Endothelial cell of hepatic sinusoid (primary cell): ENCODE data around the gene RBM5.

ENCODE experiments used
- in situ Hi-C: cut with HindIII; loops from 2 replicates; pipeline ENCODE4 v1.10.0; 2017; ENCODE audit warnings: low sequenced_read_pairs

The RBM5 gene

GRCh38 chr3:50137531-50137930 is 48.8 kb downstream of the RBM5 start:
- in situ Hi-C loops, result no loop called here

- in situ Hi-C loops, result no loop called here
Measured at GRCh38 chr3:50138266-50139200, 49.8 kb downstream of the RBM5 start.

- in situ Hi-C loops, result no loop called here
Measured at GRCh38 chr3:50139308-50139707, 50.6 kb downstream of the RBM5 start.

GRCh38 chr3:50139718-50140423 is 51.2 kb downstream of the RBM5 start:
- in situ Hi-C loops, result no loop called here

- in situ Hi-C loops, result no loop called here
Measured at GRCh38 chr3:50140990-50141389, 52.3 kb downstream of the RBM5 start.

- in situ Hi-C loops, result no loop called here
Measured at GRCh38 chr3:50146316-50146901, 57.7 kb downstream of the RBM5 start.

GRCh38 chr3:50147016-50147415 is 58.3 kb downstream of the RBM5 start:
- in situ Hi-C loops, result no loop called here

- in situ Hi-C loops, result no loop called here
Measured at GRCh38 chr3:50147447-50147846, 58.7 kb downstream of the RBM5 start.

- in situ Hi-C loops, result no loop called here
Measured at GRCh38 chr3:50147861-50148260, 59.1 kb downstream of the RBM5 start.

GRCh38 chr3:50150404-50150750 is 61.7 kb downstream of the RBM5 start:
- in situ Hi-C loops, result no loop called here

GRCh38 chr3:50150863-50151686 is 62.4 kb downstream of the RBM5 start:
- in situ Hi-C loops, result no loop called here

GRCh38 chr3:50151728-50152127 is 63.0 kb downstream of the RBM5 start:
- in situ Hi-C loops, result no loop called here

GRCh38 chr3:50153782-50154475 is 65.2 kb downstream of the RBM5 start:
- in situ Hi-C loops, result no loop called here

- in situ Hi-C loops, result no loop called here
Measured at GRCh38 chr3:50154476-50154839, 65.7 kb downstream of the RBM5 start.

- in situ Hi-C loops, result no loop called here
Measured at GRCh38 chr3:50154840-50155490, 66.2 kb downstream of the RBM5 start, which contains the start of gene SEMA3F. TSS of gene SEMA3F (plus strand) at chr3:50155324. CDS start at chr3:50159623, 4,299 bp downstream.

- in situ Hi-C loops, result no loop called here
Measured at GRCh38 chr3:50155491-50155878, 66.8 kb downstream of the RBM5 start.

GRCh38 chr3:50155891-50156290 is 67.2 kb downstream of the RBM5 start:
- in situ Hi-C loops, result no loop called here

GRCh38 chr3:50156549-50157493 is 68.1 kb downstream of the RBM5 start:
- in situ Hi-C loops, result no loop called here
